HCEC 1CT (cell line): ENCODE results near the gene UBAP1.
"Not testable (repeated sequence)": the region's sequence is repeated elsewhere in the genome, so short reads cannot be mapped to it uniquely, and the experiment has no call there.

Source experiments
- DNase-seq: peaks from one replicate; pipeline ENCODE4 v3.0.0-alpha.2; 2017

The UBAP1 gene

GRCh38 chr9:34178436-34179212 lies at the start of gene UBAP1:
UBAP1 (plus strand) TSS chr9:34179043; CDS start chr9:34220915, 41,872 bp downstream.
- DNase-seq: peak; percentile 98

GRCh38 chr9:34131571-34131970 lies 47.3 kb upstream of the UBAP1 start:
- no peak for DNase-seq

GRCh38 chr9:34133436-34133949 lies 45.4 kb upstream of the UBAP1 start:
- DNase-seq: no peak

- no peak for DNase-seq
Measured at GRCh38 chr9:34134521-34134920, 44.3 kb upstream of the UBAP1 start.

GRCh38 chr9:34138644-34139043 lies 40.2 kb upstream of the UBAP1 start:
- not testable (repeated sequence) for DNase-seq

GRCh38 chr9:34139477-34140146 lies 39.2 kb upstream of the UBAP1 start:
- DNase-seq: peak; percentile 75

- no peak for DNase-seq
Measured at GRCh38 chr9:34140853-34141252, 38.0 kb upstream of the UBAP1 start.

GRCh38 chr9:34143116-34143515 lies 35.7 kb upstream of the UBAP1 start:
- DNase-seq: no peak

GRCh38 chr9:34145165-34145564 lies 33.7 kb upstream of the UBAP1 start:
- no peak for DNase-seq

- no peak for DNase-seq
Measured at GRCh38 chr9:34151398-34151797, 27.4 kb upstream of the UBAP1 start.

GRCh38 chr9:34154057-34154456 lies 24.8 kb upstream of the UBAP1 start:
- no peak for DNase-seq

- DNase-seq: no peak
Measured at GRCh38 chr9:34157318-34157717, 21.5 kb upstream of the UBAP1 start.

- no peak for DNase-seq
Measured at GRCh38 chr9:34157898-34158297, 20.9 kb upstream of the UBAP1 start.

- peak; percentile 79 for DNase-seq
Measured at GRCh38 chr9:34158362-34158869, 20.4 kb upstream of the UBAP1 start.

- peak; percentile 29 for DNase-seq
Measured at GRCh38 chr9:34163434-34163833, 15.4 kb upstream of the UBAP1 start.

- DNase-seq: no peak
Measured at GRCh38 chr9:34169125-34169524, 9.7 kb upstream of the UBAP1 start.

- DNase-seq: no peak
Measured at GRCh38 chr9:34170237-34170991, 8.4 kb upstream of the UBAP1 start.

GRCh38 chr9:34171753-34172535 lies 6.9 kb upstream of the UBAP1 start:
- no peak for DNase-seq

GRCh38 chr9:34176089-34176488 lies 2.8 kb upstream of the UBAP1 start:
- no peak for DNase-seq

- no peak for DNase-seq
Measured at GRCh38 chr9:34177593-34178435, 1.0 kb upstream of the UBAP1 start.
